Sigmoid colon (tissue), 4 donors: ENCODE measurements around the gene SUSD4.

Source experiments
- EP300 ChIP-seq, 4 donors: sonication (generic); formaldehyde crosslinking; IDR thresholded peaks; one replicate each; pipeline ENCODE4 v1.6.1; 2017; ENCODE audit warnings: antibody characterized with exemption in 4 of 4
- POLR2A ChIP-seq, 2 donors: fragments of 450-650 bp; IDR thresholded peaks; one replicate each; pipeline ENCODE4 v1.6.1; 2016; ENCODE audit warnings: antibody characterized with exemption in 2 of 2, mild to moderate bottlenecking in 2 of 2, moderate library complexity in 2 of 2
- POLR2AphosphoS5 ChIP-seq, 4 donors: sonication (generic); formaldehyde crosslinking; IDR thresholded peaks; one replicate each; pipeline ENCODE4 v1.6.1; 2017; ENCODE audit warnings: antibody characterized with exemption in 4 of 4
- TF ChIP-seq, protein P1 (sequence below), 4 experiments: fragments of 450-650 bp in 3 of 4; fragments of 200-600 bp in 1 of 4; IDR thresholded peaks; one replicate each; pipeline ENCODE4 v1.5.1; 2016 to 2019; ENCODE audit warnings: antibody characterized with exemption in 4 of 4, mild to moderate bottlenecking in 3 of 4, moderate library complexity in 2 of 4

- no peak for TF ChIP-seq POLR2A (IDR thresholded peaks at IDR 0.05)
- TF ChIP-seq, protein P1, sequence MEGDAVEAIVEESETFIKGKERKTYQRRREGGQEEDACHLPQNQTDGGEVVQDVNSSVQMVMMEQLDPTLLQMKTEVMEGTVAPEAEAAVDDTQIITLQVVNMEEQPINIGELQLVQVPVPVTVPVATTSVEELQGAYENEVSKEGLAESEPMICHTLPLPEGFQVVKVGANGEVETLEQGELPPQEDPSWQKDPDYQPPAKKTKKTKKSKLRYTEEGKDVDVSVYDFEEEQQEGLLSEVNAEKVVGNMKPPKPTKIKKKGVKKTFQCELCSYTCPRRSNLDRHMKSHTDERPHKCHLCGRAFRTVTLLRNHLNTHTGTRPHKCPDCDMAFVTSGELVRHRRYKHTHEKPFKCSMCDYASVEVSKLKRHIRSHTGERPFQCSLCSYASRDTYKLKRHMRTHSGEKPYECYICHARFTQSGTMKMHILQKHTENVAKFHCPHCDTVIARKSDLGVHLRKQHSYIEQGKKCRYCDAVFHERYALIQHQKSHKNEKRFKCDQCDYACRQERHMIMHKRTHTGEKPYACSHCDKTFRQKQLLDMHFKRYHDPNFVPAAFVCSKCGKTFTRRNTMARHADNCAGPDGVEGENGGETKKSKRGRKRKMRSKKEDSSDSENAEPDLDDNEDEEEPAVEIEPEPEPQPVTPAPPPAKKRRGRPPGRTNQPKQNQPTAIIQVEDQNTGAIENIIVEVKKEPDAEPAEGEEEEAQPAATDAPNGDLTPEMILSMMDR (IDR thresholded peaks at IDR 0.05) = no peak
- TF ChIP-seq EP300 (IDR thresholded peaks at IDR 0.05) = no peak
- TF ChIP-seq POLR2AphosphoS5 (IDR thresholded peaks at IDR 0.05) = no peak
Measured at GRCh38 chr1:223209992-223210787, 153.8 kb downstream of the SUSD4 start.
